Colonic mucosa (tissue), 4 donors: Measurements from ENCODE around the gene RAB11FIP3. TPM values are rescaled to one million over a fixed set of nuclear protein-coding genes. Genes with fewer than 3 reads are reported as not detected.

Experiments
- DNase-seq: peaks from one replicate; pipeline ENCODE4 v3.0.0-alpha.2; 2020
- H3K27ac ChIP-seq: fragments of 200-600 bp; one replicate; pipeline ENCODE4 v1.8.0; 2021
- H3K27me3 ChIP-seq: fragments of 200-600 bp; one replicate; pipeline ENCODE4 v1.8.0; 2021
- H3K36me3 ChIP-seq: fragments of 200-600 bp; one replicate; pipeline ENCODE4 v1.8.0; 2021
- H3K4me1 ChIP-seq: fragments of 200-600 bp; one replicate; pipeline ENCODE4 v1.8.0; 2021; ENCODE audit warnings: mild to moderate bottlenecking
- H3K4me3 ChIP-seq: fragments of 200-600 bp; one replicate; pipeline ENCODE4 v1.8.0; 2021
- H3K9ac ChIP-seq, 2 donors: one replicate each; pipeline ENCODE4 v1.7.0; 2013; ENCODE audit warnings: control low read depth in 2 of 2, low read depth in 2 of 2, low read length in 2 of 2
- H3K9me3 ChIP-seq: fragments of 200-600 bp; one replicate; pipeline ENCODE4 v1.8.0; 2021
- intact Hi-C: fragments of 100-400 bp; cut with DNase I; formaldehyde crosslinking; loops from one replicate; pipeline ENCODE4 v1.14.1; 2022
- total RNA-seq, 2 donors: library from RNA; stranded (reverse); fragmentation: NEBNext Ultra II Directional in 1 of 2; extraction: Animal tissue kit (Norgen Biotek cat#: 25700) in 1 of 2; gene quantifications; one replicate each; pipeline ENCODE4 v1.2.1, GENCODE V29; 2021
- TF ChIP-seq, protein P1 (sequence below): fragments of 200-600 bp; IDR thresholded peaks from one replicate; pipeline ENCODE4 v1.8.0; 2022; ENCODE audit warnings: antibody characterized with exemption, mild to moderate bottlenecking
- donor health status: healthy.
- donor health status: DM: no; HTN: no; CAD: no.
- donor health status: DM: no; HTN: no; CAD: no.

The RAB11FIP3 gene
- total RNA-seq, 2 donors from 2014 or later, result 20.9 to 22.3 TPM

- Histone ChIP-seq H3K4me1 (no peaks in the 10 kb centered on the region), H3K9ac (no peak overlapping the region), H3K27me3 (peaks cover 26% of the 10 kb centered on the region), H3K27ac (no peak overlapping the region), H3K36me3 (no peaks in the 10 kb centered on the region), H3K4me3 (no peak overlapping the region), H3K9me3 (no peaks in the 10 kb centered on the region)
- DNase-seq, result no peak
- intact Hi-C loops, result no loop called here
- TF ChIP-seq, protein P1, sequence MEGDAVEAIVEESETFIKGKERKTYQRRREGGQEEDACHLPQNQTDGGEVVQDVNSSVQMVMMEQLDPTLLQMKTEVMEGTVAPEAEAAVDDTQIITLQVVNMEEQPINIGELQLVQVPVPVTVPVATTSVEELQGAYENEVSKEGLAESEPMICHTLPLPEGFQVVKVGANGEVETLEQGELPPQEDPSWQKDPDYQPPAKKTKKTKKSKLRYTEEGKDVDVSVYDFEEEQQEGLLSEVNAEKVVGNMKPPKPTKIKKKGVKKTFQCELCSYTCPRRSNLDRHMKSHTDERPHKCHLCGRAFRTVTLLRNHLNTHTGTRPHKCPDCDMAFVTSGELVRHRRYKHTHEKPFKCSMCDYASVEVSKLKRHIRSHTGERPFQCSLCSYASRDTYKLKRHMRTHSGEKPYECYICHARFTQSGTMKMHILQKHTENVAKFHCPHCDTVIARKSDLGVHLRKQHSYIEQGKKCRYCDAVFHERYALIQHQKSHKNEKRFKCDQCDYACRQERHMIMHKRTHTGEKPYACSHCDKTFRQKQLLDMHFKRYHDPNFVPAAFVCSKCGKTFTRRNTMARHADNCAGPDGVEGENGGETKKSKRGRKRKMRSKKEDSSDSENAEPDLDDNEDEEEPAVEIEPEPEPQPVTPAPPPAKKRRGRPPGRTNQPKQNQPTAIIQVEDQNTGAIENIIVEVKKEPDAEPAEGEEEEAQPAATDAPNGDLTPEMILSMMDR, result no peak
Observed at GRCh38 chr16:560701-561412, 135.4 kb downstream of the RAB11FIP3 start.

DNA sequence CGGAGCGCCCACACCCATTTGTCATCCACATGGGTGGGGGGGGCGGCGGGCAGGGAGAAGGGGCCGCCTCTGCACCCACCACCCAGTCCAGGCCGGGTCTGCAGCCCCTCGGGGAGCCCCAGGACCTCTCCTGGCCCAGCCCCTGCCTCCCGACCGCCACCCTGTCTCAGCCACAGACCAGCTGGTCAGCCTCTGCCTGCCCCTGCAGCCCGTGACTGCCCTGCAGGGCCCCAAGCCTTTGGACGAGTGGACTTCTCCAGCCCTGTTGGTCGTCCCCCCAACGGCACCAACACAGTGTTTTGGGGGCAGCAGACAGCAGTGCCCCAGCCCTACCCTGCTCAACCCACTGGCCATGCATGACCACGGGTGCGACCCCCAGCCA is 136.0 kb downstream of the RAB11FIP3 start:
- Histone ChIP-seq H3K9me3 (no peaks in the 10 kb centered on the region), H3K4me1 (no peaks in the 10 kb centered on the region), H3K36me3 (no peaks in the 10 kb centered on the region), H3K27ac (no peak overlapping the region), H3K9ac (no peak overlapping the region), H3K27me3 (peaks cover 26% of the 10 kb centered on the region), H3K4me3 (no peak overlapping the region)
- intact Hi-C loops, result no loop called here
- TF ChIP-seq, protein P1, result no peak
- DNase-seq, result no peak

DNA sequence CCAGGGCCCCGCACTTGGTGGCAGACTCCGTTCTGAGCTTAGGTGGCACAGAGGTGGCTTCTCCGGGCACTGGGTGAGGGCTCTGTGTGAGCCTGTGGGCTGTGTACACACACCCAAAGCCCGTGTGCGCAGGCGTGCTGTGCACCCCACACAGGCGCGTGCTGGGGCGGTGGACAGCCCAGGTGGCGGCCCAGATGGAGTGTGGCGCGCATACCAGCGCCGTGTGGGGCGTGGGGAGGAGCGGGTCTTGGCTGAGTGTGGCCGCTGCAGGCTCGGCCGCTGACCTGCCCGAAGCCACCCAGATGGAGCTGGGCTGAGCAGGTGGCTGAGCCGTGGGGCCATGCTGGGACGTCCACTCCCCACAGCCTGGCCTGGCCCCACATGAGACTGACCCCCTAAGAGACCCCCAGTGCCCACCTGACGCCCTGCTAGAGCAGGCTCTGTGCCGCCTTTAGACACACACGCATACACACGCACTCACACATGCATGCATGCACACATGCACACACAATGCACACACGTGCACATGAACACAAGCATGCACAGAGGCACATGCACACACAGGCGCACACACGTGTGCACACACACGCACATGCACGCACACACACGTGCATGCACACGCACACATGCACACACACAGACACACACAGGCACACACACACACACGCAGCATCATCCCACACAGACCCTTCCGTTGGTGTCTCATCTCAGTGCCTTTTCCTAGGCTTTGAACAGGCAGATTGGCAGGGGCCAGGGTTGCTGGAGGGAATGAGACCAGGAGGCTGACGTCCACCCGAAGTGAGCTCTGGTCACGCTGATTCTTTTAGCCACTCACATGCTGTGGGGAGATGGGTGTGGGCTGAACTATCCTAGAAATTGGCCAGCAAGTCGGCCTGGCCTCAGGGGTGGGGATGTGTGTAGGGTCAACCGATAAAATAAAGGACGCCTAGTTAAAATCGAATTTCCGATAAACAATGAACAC is 136.8 kb downstream of the RAB11FIP3 start:
- intact Hi-C loops, result no loop called here
- Histone ChIP-seq H3K36me3 (no peaks in the 10 kb centered on the region), H3K27ac (no peak overlapping the region), H3K9me3 (no peaks in the 10 kb centered on the region), H3K4me1 (peaks cover 5% of the 10 kb centered on the region), H3K9ac (no peak overlapping the region), H3K27me3 (peaks cover 26% of the 10 kb centered on the region), H3K4me3 (no peak overlapping the region)
- no peak for DNase-seq
- TF ChIP-seq, protein P1, result no peak

DNA sequence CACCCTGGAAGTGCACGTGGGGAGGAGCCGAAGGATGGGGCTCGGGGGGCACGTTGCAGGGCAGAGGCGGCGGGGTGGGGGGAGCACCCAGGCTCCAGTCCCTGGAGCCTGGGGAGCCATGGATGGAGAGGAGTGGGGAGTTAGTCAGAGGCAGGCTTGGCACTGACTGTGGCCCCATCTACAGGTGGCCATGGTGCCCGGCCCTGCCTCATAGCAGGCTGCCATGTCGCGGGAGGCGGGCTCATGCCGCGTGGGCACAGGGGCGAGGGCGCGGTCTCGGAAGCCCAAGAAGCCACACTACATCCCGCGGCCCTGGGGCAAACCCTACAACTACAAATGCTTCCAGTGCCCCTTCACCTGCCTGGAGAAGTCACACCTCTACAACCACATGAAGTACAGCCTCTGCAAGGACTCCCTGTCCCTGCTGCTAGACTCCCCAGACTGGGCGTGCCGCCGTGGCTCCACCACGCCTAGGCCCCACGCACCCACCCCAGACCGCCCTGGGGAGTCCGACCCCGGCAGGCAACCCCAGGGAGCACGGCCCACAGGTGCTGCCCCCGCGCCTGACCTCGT is 137.7 kb downstream of the RAB11FIP3 start:
- TF ChIP-seq, protein P1, result no peak

GRCh38 chr16:564690-565418 is 139.4 kb downstream of the RAB11FIP3 start:
- no peak for DNase-seq
- H3K27me3 ChIP-seq, result peaks cover 12% of the 10 kb centered on the region
- H3K27ac ChIP-seq, result no peak overlapping the region

More for the DNA sequence above, 137.7 kb downstream of the RAB11FIP3 start:
- H3K4me1 ChIP-seq, result peaks cover 7% of the 10 kb centered on the region
- no peak for DNase-seq
- no peak overlapping the region for H3K4me3 ChIP-seq
- peaks cover 26% of the 10 kb centered on the region for H3K27me3 ChIP-seq
- no peak overlapping the region for H3K27ac ChIP-seq
- H3K36me3 ChIP-seq, result no peaks in the 10 kb centered on the region
- no peak overlapping the region for H3K9ac ChIP-seq
- intact Hi-C loops, result no loop called here
- H3K9me3 ChIP-seq, result no peaks in the 10 kb centered on the region

More at GRCh38 chr16:564690-565418, 139.4 kb downstream of the RAB11FIP3 start:
- TF ChIP-seq, protein P1, result no peak
- intact Hi-C loops, result no loop called here
- Histone ChIP-seq H3K4me1 (peaks cover 20% of the 10 kb centered on the region), H3K9me3 (no peaks in the 10 kb centered on the region), H3K9ac (no peak overlapping the region), H3K4me3 (no peak overlapping the region), H3K36me3 (no peaks in the 10 kb centered on the region)
